WTC11 (cell line): ENCODE results near the gene TRMT6.

Source experiments
- ESRRA ChIP-seq: sonication (generic); formaldehyde crosslinking; IDR thresholded peaks from 2 replicates; pipeline ENCODE4 v1.8.1; 2022; ENCODE audit warnings: mild to moderate bottlenecking, missing genetic modification reagents, borderline replicate concordance
- SP1 ChIP-seq: sonication (generic); formaldehyde crosslinking; conservative IDR thresholded peaks from 2 replicates; pipeline ENCODE4 v1.8.1; 2022; ENCODE audit warnings: missing genetic modification reagents
- TF ChIP-seq, protein P1 (sequence below): fragments of 200-600 bp; IDR thresholded peaks from 2 replicates; pipeline ENCODE4 v1.8.0; 2022; ENCODE audit warnings: antibody characterized with exemption

DNA sequence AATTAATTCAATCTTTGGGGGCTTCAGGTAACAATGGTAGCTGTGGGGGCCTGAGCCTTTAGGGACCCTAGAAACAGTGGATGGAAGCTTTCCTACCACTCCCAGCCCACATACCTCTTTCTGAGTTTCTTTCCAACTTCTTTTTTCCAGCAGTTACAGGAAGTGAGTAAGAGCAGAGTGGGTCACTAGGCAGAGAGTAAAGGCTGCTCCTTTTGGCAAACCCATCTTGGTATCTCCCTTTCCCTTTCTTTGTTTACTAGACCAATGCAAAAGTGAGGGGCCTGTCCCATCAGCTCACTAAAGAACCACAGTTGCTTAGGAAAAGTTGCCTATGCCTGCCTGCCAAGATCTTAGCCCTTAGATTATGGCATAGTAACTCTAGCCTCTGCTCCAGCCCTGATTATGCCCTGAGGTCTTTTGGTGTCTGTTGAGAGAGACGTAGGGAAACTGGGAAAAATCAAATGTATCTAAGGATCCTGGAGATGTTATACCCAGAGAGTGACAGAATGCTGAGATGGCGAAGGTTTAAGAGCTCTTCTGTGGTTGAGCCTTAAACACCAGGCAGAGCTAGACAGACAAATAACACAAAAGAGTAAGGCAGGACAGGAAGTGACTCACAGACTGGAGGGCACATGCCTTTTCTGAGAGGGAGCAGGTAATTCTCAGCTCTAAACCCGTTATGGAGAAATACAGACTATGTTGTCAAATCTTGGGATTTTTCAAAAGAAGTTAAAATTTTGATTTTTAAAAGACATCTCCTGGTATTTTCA is 31.3 kb downstream of the TRMT6 start:
- no peak for TF ChIP-seq SP1 (CRISPR knock-in tag)
- no peak for TF ChIP-seq ESRRA (CRISPR knock-in tag)
- TF ChIP-seq, protein P1, sequence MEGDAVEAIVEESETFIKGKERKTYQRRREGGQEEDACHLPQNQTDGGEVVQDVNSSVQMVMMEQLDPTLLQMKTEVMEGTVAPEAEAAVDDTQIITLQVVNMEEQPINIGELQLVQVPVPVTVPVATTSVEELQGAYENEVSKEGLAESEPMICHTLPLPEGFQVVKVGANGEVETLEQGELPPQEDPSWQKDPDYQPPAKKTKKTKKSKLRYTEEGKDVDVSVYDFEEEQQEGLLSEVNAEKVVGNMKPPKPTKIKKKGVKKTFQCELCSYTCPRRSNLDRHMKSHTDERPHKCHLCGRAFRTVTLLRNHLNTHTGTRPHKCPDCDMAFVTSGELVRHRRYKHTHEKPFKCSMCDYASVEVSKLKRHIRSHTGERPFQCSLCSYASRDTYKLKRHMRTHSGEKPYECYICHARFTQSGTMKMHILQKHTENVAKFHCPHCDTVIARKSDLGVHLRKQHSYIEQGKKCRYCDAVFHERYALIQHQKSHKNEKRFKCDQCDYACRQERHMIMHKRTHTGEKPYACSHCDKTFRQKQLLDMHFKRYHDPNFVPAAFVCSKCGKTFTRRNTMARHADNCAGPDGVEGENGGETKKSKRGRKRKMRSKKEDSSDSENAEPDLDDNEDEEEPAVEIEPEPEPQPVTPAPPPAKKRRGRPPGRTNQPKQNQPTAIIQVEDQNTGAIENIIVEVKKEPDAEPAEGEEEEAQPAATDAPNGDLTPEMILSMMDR: no peak
